KBM-7 (cell line): ENCODE results near the gene ARSG.
A peak's percentile ranks its signal among the peaks of the same experiment; 100 is the strongest.

Experiments
- DNase-seq: peaks from one replicate; pipeline ENCODE4 v3.0.0-alpha.2; 2015
- in situ Hi-C: fragments of 300-500 bp; cut with MboI; formaldehyde crosslinking; loops from 2 replicates; pipeline ENCODE4 v1.14.3; 2020; ENCODE audit warnings: low sequenced_read_pairs, low pct_unique_long_range_greater_than_20kb, mixed read lengths

Gene ARSG

GRCh38 chr17:68432086-68432864, 141.0 kb downstream of the ARSG start:
- in situ Hi-C loops: loop anchor here (25.0 kb wide), 2 partner anchors 170 to 270 kb away; no protein-coding TSS in a partner anchor
- DNase-seq: no peak

DNA sequence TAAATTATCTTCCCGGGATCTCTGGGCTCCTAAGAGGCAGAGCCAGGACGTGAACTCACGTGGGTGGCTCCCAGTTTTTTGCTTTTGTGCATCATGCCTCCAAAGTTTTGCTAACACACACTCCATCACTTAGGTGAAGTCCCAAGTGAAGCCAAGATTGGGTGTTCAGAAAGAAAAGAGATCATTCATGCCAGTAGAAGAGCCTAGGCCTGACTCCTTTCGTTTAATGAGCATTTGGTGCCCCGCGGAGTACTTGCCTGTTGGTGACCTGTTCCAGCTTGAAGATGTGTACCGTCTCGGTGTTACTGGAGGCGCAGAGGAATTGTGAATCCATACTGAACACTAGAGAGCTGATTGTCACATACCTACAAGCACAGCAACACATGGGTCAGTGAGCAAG, 141.9 kb downstream of the ARSG start:
- DNase-seq: no peak
- in situ Hi-C loops: loop anchor here (25.0 kb wide), 2 partner anchors 171 to 271 kb away; no protein-coding TSS in a partner anchor

- in situ Hi-C loops: loop anchor here (25.0 kb wide), 2 partner anchors 172 to 272 kb away; no protein-coding TSS in a partner anchor
These were observed 142.7 kb downstream of the ARSG start for GRCh38 chr17:68433911-68434508.

GRCh38 chr17:68435361-68435760, 144.1 kb downstream of the ARSG start:
- in situ Hi-C loops: loop anchor here (25.0 kb wide), 2 partner anchors 173 to 273 kb away; no protein-coding TSS in a partner anchor
- DNase-seq: no peak

More at GRCh38 chr17:68433911-68434508, 142.7 kb downstream of the ARSG start:
- DNase-seq: no peak

DNA sequence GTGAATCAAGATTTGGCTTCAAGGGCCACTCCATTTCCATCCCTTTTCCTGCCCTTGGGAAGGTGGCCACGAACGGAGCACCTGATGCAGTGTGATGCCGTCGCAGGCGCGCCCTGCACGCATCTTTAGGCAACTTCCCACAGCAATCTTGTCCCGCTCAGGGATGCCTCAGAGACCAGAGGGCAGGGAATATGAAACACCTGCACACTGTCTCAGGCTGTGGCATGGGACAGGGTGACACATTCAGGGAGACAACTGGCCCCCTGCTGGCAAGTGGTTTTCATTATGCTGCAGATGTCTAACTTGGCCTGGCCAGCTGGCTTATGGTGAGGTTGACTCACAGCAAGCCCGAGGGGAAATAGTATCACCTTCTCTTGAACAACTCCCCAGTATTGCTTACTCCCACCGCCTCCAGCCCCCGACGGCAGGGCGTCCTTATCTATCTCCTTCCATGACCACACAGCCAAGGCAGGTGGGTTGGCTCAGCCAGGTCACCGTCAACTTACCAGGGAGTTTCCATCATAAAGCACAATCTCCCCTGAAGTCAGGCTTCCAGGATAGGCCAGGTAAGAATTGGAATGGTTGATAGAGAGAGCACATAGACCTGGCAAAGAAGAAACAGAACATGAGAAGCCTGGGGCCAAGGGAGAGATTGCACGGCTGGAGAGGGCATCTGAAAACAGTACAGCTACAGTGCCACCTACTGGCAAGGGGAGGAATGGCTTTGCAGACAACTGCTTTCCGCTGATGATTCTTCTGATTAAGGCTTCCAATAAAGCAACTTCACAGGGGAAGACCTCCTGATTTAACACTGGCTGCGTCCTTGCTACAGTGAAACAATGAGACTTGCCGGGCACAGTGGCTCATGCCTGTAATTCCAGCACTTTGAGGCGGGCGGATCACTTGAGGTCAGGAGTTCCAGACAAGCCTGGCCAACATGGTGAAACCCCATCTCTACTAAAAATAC, 144.9 kb downstream of the ARSG start:
- DNase-seq: peak; percentile 88
- in situ Hi-C loops: loop anchor here (25.0 kb wide), 2 partner anchors 174 to 274 kb away; no protein-coding TSS in a partner anchor

GRCh38 chr17:68437979-68438822, 146.9 kb downstream of the ARSG start:
- peak; percentile 65 for DNase-seq
- in situ Hi-C loops: loop anchor here (25.0 kb wide), 2 partner anchors 176 to 276 kb away; no protein-coding TSS in a partner anchor

GRCh38 chr17:68439656-68440290, 148.5 kb downstream of the ARSG start:
- in situ Hi-C loops: loop anchor here (25.0 kb wide), 2 partner anchors 177 to 277 kb away; no protein-coding TSS in a partner anchor

DNA sequence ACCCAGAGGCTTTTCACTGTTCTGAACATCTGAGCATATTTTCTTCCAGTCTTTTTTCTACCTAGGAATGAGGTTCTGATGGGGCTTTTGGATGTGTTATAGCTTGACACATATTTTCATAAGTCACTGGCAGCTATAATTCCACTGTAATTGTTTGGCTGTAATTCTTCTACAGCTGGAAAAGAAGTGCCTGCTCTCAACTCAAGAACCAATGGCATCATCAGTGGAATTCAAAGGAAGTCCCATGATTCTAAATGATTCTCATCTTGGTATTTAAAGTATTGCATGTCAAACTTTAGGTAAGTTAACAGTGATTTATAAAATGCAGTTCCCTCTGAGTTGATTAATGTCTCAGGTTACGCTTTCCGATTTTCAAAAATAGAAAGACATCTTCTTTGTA, 149.2 kb downstream of the ARSG start:
- no peak for DNase-seq
- in situ Hi-C loops: loop anchor here (25.0 kb wide), 2 partner anchors 178 to 278 kb away; no protein-coding TSS in a partner anchor

More at GRCh38 chr17:68439656-68440290, 148.5 kb downstream of the ARSG start:
- no peak for DNase-seq

DNA sequence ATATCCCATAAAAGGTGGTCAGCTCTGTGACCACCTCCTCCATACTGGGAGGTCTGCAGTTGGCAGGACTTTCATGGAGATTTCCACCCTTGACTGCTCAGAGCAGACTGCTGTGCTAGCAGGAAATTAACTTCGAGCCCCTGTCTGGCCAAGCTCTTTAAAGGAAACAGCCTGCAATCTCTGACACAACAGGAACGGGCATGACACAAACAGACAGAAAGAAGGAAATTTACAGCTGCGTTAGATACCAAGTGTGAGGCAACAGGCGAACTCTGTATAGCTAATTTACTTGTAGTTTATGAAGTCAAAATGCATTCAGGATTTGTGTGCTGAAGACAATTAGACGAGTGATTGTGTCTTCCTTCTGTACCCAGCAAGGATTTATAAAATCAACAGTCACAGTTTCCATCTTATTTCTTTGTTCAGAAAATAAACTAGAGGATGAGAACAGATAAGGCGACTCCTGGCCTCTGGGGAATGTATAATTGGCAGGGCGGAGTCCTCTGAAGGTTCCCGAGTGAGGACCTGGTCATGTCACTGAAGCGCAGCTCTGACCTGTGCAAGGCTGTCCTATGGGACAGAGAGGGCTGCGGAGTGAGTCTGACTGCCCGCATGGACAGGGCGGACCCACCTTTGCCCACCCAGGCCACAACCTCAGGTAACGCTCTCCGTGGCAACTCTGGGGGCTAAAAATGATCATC, 149.9 kb downstream of the ARSG start:
- DNase-seq: peak; percentile 61
- in situ Hi-C loops: loop anchor here (25.0 kb wide), 2 partner anchors 179 to 279 kb away; no protein-coding TSS in a partner anchor

GRCh38 chr17:68443972-68444464, 152.7 kb downstream of the ARSG start:
- in situ Hi-C loops: loop anchor here (25.0 kb wide), 2 partner anchors 182 to 282 kb away; no protein-coding TSS in a partner anchor
- DNase-seq: no peak

DNA sequence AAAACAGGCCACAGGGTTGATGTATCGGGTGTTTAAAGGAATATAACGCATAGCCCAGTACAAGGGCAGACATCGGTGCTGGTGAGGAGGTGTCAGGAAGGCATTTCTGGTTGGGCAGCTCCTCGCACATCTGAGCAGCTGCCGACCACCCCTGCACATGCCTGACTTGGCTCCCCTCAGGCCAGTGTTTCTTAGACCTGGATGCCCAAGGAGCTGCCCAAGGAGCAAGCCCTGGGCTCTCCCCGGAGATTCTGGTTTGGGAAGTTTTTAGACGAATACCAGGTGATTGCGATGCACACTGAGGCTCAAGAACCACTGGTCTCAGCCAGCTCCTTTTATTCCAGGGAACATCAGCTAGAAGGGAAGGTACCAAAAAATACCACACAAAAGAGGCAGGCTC, 154.4 kb downstream of the ARSG start:
- no peak for DNase-seq

DNA sequence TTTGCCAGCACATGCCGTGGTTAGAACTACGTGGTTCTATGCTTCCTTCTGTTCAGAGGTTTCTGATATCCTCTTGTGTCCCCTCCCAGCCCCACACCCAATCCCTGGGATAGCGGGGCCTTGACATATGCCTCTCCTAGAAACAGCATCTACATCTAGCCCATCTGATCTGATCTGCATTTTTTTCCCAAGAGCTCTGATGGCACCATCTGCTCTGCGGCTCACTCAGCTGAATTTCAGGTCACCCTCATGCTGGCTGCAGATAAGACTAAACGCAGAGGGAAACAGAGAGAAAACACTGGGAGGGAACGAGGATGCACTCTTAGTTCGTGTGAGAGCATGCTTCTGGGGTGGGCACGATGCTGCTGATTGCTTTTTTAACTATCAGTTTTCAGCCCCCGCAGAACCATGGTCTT, 155.3 kb downstream of the ARSG start:
- in situ Hi-C loops: loop anchor here (25.0 kb wide), 2 partner anchors 184 to 284 kb away; no protein-coding TSS in a partner anchor
- DNase-seq: no peak

More for the DNA sequence above, 154.4 kb downstream of the ARSG start:
- in situ Hi-C loops: loop anchor here (25.0 kb wide), 2 partner anchors 183 to 283 kb away; no protein-coding TSS in a partner anchor

- in situ Hi-C loops: loop anchor here (25.0 kb wide), 2 partner anchors 187 to 287 kb away; no protein-coding TSS in a partner anchor
- DNase-seq: no peak
These were observed 157.9 kb downstream of the ARSG start for GRCh38 chr17:68449021-68449739.

DNA sequence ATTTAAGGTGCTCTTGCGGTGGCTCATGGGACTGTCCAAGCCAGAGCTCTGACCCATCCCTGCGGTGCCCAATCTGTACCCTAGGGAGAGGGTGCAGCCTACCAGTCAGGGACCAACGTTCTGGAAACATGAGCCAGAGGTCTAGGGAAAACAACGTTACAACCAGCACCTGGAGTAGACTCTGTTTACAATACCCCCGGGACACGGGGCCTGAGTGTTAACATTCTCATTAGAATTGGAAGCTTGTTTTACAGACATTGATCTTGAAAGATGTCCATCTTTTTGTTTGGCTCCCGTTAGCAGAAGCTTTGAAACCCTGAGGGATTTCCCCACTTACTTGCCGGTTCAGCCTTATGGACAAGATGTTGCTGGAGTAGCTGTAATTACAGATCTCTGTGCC, 159.1 kb downstream of the ARSG start:
- in situ Hi-C loops: no loop called here
- no peak for DNase-seq

DNA sequence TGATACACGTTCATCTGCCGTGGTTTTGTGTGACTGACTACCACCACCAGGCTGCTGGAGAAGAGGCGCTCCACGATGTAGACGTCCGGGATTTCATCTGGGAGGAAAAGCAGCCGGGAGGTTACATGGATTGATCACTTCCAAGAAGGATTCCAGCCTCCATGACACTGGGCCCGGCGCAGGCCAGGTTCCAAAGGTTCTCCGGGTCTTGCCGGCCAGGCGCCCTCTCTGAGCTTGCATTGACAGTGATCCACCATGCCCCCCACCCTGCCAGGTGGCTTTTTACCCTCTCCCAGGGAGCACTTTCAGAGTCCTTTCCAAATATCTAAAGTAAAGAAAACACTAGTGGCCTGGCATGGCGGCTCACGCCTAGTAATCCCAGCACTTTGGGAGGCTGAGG, 159.5 kb downstream of the ARSG start:
- no peak for DNase-seq
- in situ Hi-C loops: no loop called here
